ENCODE data around the gene GP2.

The GP2 gene

GRCh38 chr16:20329392-20330138 lies 2.3 kb upstream of the GP2 start:
- no peaks in the 10 kb centered on the region for H3K36me3 ChIP-seq (ENCODE audit: insufficient read depth, low read length)
- no peaks in the 10 kb centered on the region for H4K20me1 ChIP-seq (ENCODE audit: insufficient read depth, low read length)
- no peaks in the 10 kb centered on the region for H3K4me1 ChIP-seq (ENCODE audit: insufficient read depth, low read length, severe bottlenecking)
- no peak overlapping the region for H3K27ac ChIP-seq (ENCODE audit: low read depth, low read length, poor library complexity, severe bottlenecking)
- no peaks in the 10 kb centered on the region for H3K9me2 ChIP-seq (ENCODE audit: low read depth, low read length)
- H3K4me3 ChIP-seq (ENCODE audit: low read depth, low read length, poor library complexity, severe bottlenecking) = no peak overlapping the region
- H3F3A ChIP-seq (ENCODE audit: insufficient read depth, low read length) = no peaks in the 10 kb centered on the region
- no peak overlapping the region for H3K9ac ChIP-seq (ENCODE audit: low read length)
- no peaks in the 10 kb centered on the region for H3K79me2 ChIP-seq (ENCODE audit: insufficient read depth, low read length)
- H3K9me3 ChIP-seq (ENCODE audit: low read length) = no peaks in the 10 kb centered on the region
- no peak for TF ChIP-seq EZH2 (IDR thresholded peaks at IDR 0.05; ENCODE audit: borderline replicate concordance, low read length)
- TF ChIP-seq, protein P1, sequence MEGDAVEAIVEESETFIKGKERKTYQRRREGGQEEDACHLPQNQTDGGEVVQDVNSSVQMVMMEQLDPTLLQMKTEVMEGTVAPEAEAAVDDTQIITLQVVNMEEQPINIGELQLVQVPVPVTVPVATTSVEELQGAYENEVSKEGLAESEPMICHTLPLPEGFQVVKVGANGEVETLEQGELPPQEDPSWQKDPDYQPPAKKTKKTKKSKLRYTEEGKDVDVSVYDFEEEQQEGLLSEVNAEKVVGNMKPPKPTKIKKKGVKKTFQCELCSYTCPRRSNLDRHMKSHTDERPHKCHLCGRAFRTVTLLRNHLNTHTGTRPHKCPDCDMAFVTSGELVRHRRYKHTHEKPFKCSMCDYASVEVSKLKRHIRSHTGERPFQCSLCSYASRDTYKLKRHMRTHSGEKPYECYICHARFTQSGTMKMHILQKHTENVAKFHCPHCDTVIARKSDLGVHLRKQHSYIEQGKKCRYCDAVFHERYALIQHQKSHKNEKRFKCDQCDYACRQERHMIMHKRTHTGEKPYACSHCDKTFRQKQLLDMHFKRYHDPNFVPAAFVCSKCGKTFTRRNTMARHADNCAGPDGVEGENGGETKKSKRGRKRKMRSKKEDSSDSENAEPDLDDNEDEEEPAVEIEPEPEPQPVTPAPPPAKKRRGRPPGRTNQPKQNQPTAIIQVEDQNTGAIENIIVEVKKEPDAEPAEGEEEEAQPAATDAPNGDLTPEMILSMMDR (IDR thresholded peaks at IDR 0.05; ENCODE audit: low read length) = no peak
- H3K4me2 ChIP-seq (ENCODE audit: low read length) = no peak overlapping the region
- H3K27me3 ChIP-seq (ENCODE audit: insufficient read depth, low read length) = no peaks in the 10 kb centered on the region
- no peak overlapping the region for H2AFZ ChIP-seq (ENCODE audit: low read length)

- Histone ChIP-seq H3K9me2 (ENCODE audit: low read depth, low read length) (no peaks in the 10 kb centered on the region), H3K9me3 (ENCODE audit: low read length) (no peaks in the 10 kb centered on the region), H3K36me3 (ENCODE audit: insufficient read depth, low read length) (no peaks in the 10 kb centered on the region), H3F3A (ENCODE audit: insufficient read depth, low read length) (no peaks in the 10 kb centered on the region), H3K27me3 (ENCODE audit: insufficient read depth, low read length) (no peaks in the 10 kb centered on the region), H3K79me2 (ENCODE audit: insufficient read depth, low read length) (no peaks in the 10 kb centered on the region), H3K4me3 (ENCODE audit: low read depth, low read length, poor library complexity, severe bottlenecking) (no peak overlapping the region), H3K4me2 (ENCODE audit: low read length) (no peak overlapping the region), H3K4me1 (ENCODE audit: insufficient read depth, low read length, severe bottlenecking) (no peaks in the 10 kb centered on the region), H4K20me1 (ENCODE audit: insufficient read depth, low read length) (no peaks in the 10 kb centered on the region), H3K9ac (ENCODE audit: low read length) (no peak overlapping the region), H2AFZ (ENCODE audit: low read length) (no peak overlapping the region), H3K27ac (ENCODE audit: low read depth, low read length, poor library complexity, severe bottlenecking) (no peak overlapping the region)
- TF ChIP-seq EZH2 (IDR thresholded peaks at IDR 0.05; ENCODE audit: borderline replicate concordance, low read length) = no peak
- TF ChIP-seq, protein P1 (IDR thresholded peaks at IDR 0.05; ENCODE audit: low read length) = no peak
These were observed 992 bp downstream of the GP2 start for GRCh38 chr16:20326321-20326720.

DNA sequence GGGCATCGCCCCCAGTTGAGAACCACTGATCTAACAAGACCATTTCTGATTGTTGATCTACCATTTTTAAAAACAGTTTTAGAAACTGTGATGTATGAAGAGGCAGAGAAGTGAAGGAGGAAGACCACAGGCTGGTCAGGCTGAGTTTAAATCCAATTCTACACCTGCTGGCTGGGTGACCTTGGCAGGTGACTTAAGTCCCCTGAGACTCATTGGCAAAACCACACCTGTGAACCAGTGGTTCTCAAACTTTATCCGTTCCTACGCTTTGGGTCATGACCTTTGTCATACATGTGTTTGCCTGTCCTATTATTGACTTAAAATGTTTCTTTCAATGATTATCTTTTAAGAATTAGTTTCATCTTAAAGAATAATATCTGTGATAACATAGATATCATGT lies 2.3 kb downstream of the GP2 start:
- Histone ChIP-seq H3K9me2 (ENCODE audit: low read depth, low read length) (no peaks in the 10 kb centered on the region), H3K4me2 (ENCODE audit: low read length) (no peak overlapping the region), H2AFZ (ENCODE audit: low read length) (no peak overlapping the region), H3K27me3 (ENCODE audit: insufficient read depth, low read length) (no peaks in the 10 kb centered on the region), H4K20me1 (ENCODE audit: insufficient read depth, low read length) (no peaks in the 10 kb centered on the region), H3F3A (ENCODE audit: insufficient read depth, low read length) (no peaks in the 10 kb centered on the region), H3K9me3 (ENCODE audit: low read length) (no peaks in the 10 kb centered on the region), H3K36me3 (ENCODE audit: insufficient read depth, low read length) (no peaks in the 10 kb centered on the region), H3K4me3 (ENCODE audit: low read depth, low read length, poor library complexity, severe bottlenecking) (no peak overlapping the region), H3K9ac (ENCODE audit: low read length) (no peak overlapping the region), H3K4me1 (ENCODE audit: insufficient read depth, low read length, severe bottlenecking) (no peaks in the 10 kb centered on the region), H3K79me2 (ENCODE audit: insufficient read depth, low read length) (no peaks in the 10 kb centered on the region), H3K27ac (ENCODE audit: low read depth, low read length, poor library complexity, severe bottlenecking) (no peak overlapping the region)
- no peak for TF ChIP-seq EZH2 (IDR thresholded peaks at IDR 0.05; ENCODE audit: borderline replicate concordance, low read length)
- TF ChIP-seq, protein P1 (IDR thresholded peaks at IDR 0.05; ENCODE audit: low read length) = no peak

All from OCI-LY1 (cell line).